A549 (cell line): ENCODE data around the gene LBHD1. TPM values are rescaled to one million over a fixed set of nuclear protein-coding genes. Genes with fewer than 3 reads are reported as not detected.

Source experiments
- ATAC-seq, 2 experiments: fragments of 200-7000 bp in 1 of 2; fragments of >200 bp in 1 of 2; cut with Nextera tagmentation in 1 of 2; cut with Tn5 transposase in 1 of 2; 3 replicates each; pipeline versions ENCODE4 v1.8.0 to v1.9.1; 2018 to 2020; ENCODE audit warnings: mild to moderate bottlenecking in 1 of 2, moderate library complexity in 1 of 2
- CTCF ChIA-PET: fragments of 300-600 bp; sonication (Branson Sonifier 250); formaldehyde crosslinking; extraction: SDS; loops from one replicate; lab custom pipeline; 2021; ENCODE audit warnings: antibody characterized with exemption, inconsistent platforms; lab: Yijun Ruan, JAX
- POLR2A ChIA-PET: fragments of 350-600 bp; formaldehyde crosslinking; extraction: SDS; loops from one replicate; lab custom pipeline; 2021; ENCODE audit warnings: antibody characterized with exemption, inconsistent platforms; lab: Yijun Ruan, JAX
- DNase-seq, 2 experiments: peaks; one replicate each; pipeline versions ENCODE4 v3.0.0 to v3.0.0-alpha.2; 2011 to 2016; ENCODE audit warnings: low read depth in 1 of 2, low spot score in 1 of 2
- FAIRE-seq: peaks from 2 replicates; lab custom pipeline; 2011; peaks lifted over from hg19 to GRCh38; lab: Jason Lieb, UNC
- H3K27ac ChIP-seq, 2 experiments: fragments of >200 bp; sonication (Bioruptor Twin); formaldehyde crosslinking; 3 replicates each; pipeline ENCODE4 v1.5.1; 2016 to 2017
- H3K4me1 ChIP-seq: fragments of >200 bp; sonication (Bioruptor Twin); formaldehyde crosslinking; 3 replicates; pipeline ENCODE4 v1.6.1; 2016
- H3K4me2 ChIP-seq: fragments of >200 bp; sonication (Bioruptor Twin); formaldehyde crosslinking; 3 replicates; pipeline ENCODE4 v1.6.1; 2016
- H3K4me3 ChIP-seq: fragments of >200 bp; sonication (Bioruptor Twin); formaldehyde crosslinking; 3 replicates; pipeline ENCODE4 v1.5.1; 2016
- H3K9me3 ChIP-seq: fragments of >200 bp; sonication (Bioruptor Twin); formaldehyde crosslinking; 3 replicates; pipeline ENCODE4 v1.6.1; 2016
- CBX8 ChIP-seq: fragments of 200-600 bp; sonication (generic); IDR thresholded peaks from 2 replicates; pipeline ENCODE4 v1.6.1; 2016
- CHD2 ChIP-seq: fragments of 150-350 bp; IDR thresholded peaks from 2 replicates; pipeline ENCODE4 v1.6.1; 2014; ENCODE audit warnings: low read length; ENCODE audit not compliant: partially characterized antibody
- CHD4 ChIP-seq: fragments of 200-600 bp; sonication (generic); IDR thresholded peaks from 2 replicates; pipeline ENCODE4 v1.6.1; 2016; ENCODE audit warnings: antibody characterized with exemption, mild to moderate bottlenecking, borderline replicate concordance
- EHMT2 ChIP-seq: fragments of 200-600 bp; sonication (generic); IDR thresholded peaks from 2 replicates; pipeline ENCODE4 v1.6.1; 2016; ENCODE audit warnings: antibody characterized with exemption, low read depth, mild to moderate bottlenecking, moderate library complexity
- EP300 ChIP-seq, 2 experiments: fragments of >200 bp; sonication (Bioruptor Twin); formaldehyde crosslinking; IDR thresholded peaks; 2 replicates in 1 of 2; 3 replicates in 1 of 2; pipeline ENCODE4 v1.6.1; 2016 to 2017
- HEYL ChIP-seq: fragments of 250-450 bp; sonication (Bioruptor Pico); IDR thresholded peaks from 2 replicates; pipeline ENCODE4 v1.8.0; 2021; ENCODE audit warnings: mild to moderate bottlenecking, moderate library complexity
- HOXB13 ChIP-seq: fragments of 250-450 bp; sonication (Bioruptor Pico); IDR thresholded peaks from 2 replicates; pipeline ENCODE4 v1.5.0; 2020; ENCODE audit warnings: low read depth, mild to moderate bottlenecking, moderate library complexity
- HOXB5 ChIP-seq: fragments of 250-450 bp; sonication (Bioruptor Pico); IDR thresholded peaks from 2 replicates; pipeline ENCODE4 v1.5.0; 2020; ENCODE audit warnings: mild to moderate bottlenecking, moderate library complexity
- JUNB ChIP-seq: fragments of >200 bp; sonication (Bioruptor Twin); formaldehyde crosslinking; IDR thresholded peaks from 2 replicates; pipeline ENCODE4 v1.6.1; 2016
- NFE2L2 ChIP-seq: fragments of 150-350 bp; conservative IDR thresholded peaks from 2 replicates; pipeline ENCODE4 v1.6.1; 2014; ENCODE audit warnings: low read length
- PHF8 ChIP-seq: fragments of 200-600 bp; sonication (generic); IDR thresholded peaks from 2 replicates; pipeline ENCODE4 v1.6.1; 2016; ENCODE audit warnings: low read depth, mild to moderate bottlenecking, antibody characterized with exemption, moderate library complexity, borderline replicate concordance
- POLR2AphosphoS2 ChIP-seq: conservative IDR thresholded peaks from 2 replicates; pipeline ENCODE4 v1.6.1; 2012; ENCODE audit warnings: low read length, improper control_type of control experiment, inconsistent platforms
- RAD21 ChIP-seq, 2 experiments: fragments of >200 bp in 1 of 2; sonication (Bioruptor Twin) in 1 of 2; formaldehyde crosslinking in 1 of 2; IDR thresholded peaks in 1 of 2; conservative IDR thresholded peaks in 1 of 2; 2 replicates in 1 of 2; 3 replicates in 1 of 2; pipeline ENCODE4 v1.6.1; 2012 to 2018; ENCODE audit warnings: inconsistent platforms in 1 of 2
- RARB ChIP-seq: fragments of 250-450 bp; sonication (Bioruptor Pico); IDR thresholded peaks from 2 replicates; pipeline ENCODE4 v1.8.0; 2021; ENCODE audit warnings: mild to moderate bottlenecking, moderate library complexity
- SMC3 ChIP-seq: fragments of >200 bp; sonication (Bioruptor Twin); formaldehyde crosslinking; IDR thresholded peaks from 3 replicates; pipeline ENCODE4 v1.6.1; 2018; ENCODE audit warnings: inconsistent platforms
- SREBF2 ChIP-seq: fragments of 450-650 bp; IDR thresholded peaks from 2 replicates; pipeline ENCODE4 v1.6.1; 2014; ENCODE audit warnings: mild to moderate bottlenecking, moderate library complexity
- TP53 ChIP-seq: fragments of 250-450 bp; sonication (Bioruptor Pico); IDR thresholded peaks from 2 replicates; pipeline ENCODE4 v1.5.0; 2021; ENCODE audit warnings: mild to moderate bottlenecking, moderate library complexity
- ZC3H11A ChIP-seq: fragments of 450-650 bp; IDR thresholded peaks from 2 replicates; pipeline ENCODE4 v1.6.1; 2014; ENCODE audit warnings: antibody characterized with exemption, mild to moderate bottlenecking
- ZSCAN20 ChIP-seq: fragments of 250-450 bp; sonication (Bioruptor Pico); IDR thresholded peaks from 2 replicates; pipeline ENCODE4 v1.8.0; 2022; ENCODE audit warnings: mild to moderate bottlenecking, moderate library complexity
- WGBS: methylation state at CpG from one replicate; pipeline ENCODE4 v1.1.6; 2017; ENCODE audit errors: missing lambda C conversion rate; 5-methylcytosine and 5-hydroxymethylcytosine counted together
- polyA plus RNA-seq, 4 experiments: library from polyadenylated mRNA; depleted of rRNA in 3 of 4; stranded (reverse); fragments of >200 nt; fragmentation: RNase III in 1 of 4; extraction: RNeasy Plus Mini Kit Qiagen cat#74134 plus additional on column Dnase treatment in 1 of 4; gene quantifications; 2 replicates in 3 of 4; 3 replicates in 1 of 4; pipeline ENCODE4 v1.2.3, GENCODE V29; 2011 to 2017
- TF ChIP-seq, protein P1 (sequence below): IDR thresholded peaks from 2 replicates; pipeline ENCODE4 v1.6.1; 2012
- TF ChIP-seq, protein P2 (sequence below): fragments of 250-450 bp; sonication (Bioruptor Pico); IDR thresholded peaks from 2 replicates; pipeline ENCODE4 v1.5.0; 2020; ENCODE audit warnings: low read depth, mild to moderate bottlenecking, moderate library complexity
- TF ChIP-seq, protein P3 (sequence below): fragments of >200 bp; sonication (Bioruptor Twin); formaldehyde crosslinking; IDR thresholded peaks from 3 replicates; pipeline ENCODE4 v1.5.1; 2016
- TF ChIP-seq, protein P4 (sequence below): fragments of 450-650 bp; IDR thresholded peaks from 2 replicates; pipeline ENCODE4 v1.6.1; 2014; ENCODE audit warnings: antibody characterized with exemption
- TF ChIP-seq, protein P5 (sequence below): fragments of 150-350 bp; IDR thresholded peaks from 2 replicates; pipeline ENCODE4 v1.6.1; 2014; ENCODE audit warnings: low read depth, mild to moderate bottlenecking, low read length

Gene LBHD1
- polyA plus RNA-seq, 2 of the 4 experiments (the other 2 are of a cell fraction), result 4.1 to 6.8 TPM

DNA sequence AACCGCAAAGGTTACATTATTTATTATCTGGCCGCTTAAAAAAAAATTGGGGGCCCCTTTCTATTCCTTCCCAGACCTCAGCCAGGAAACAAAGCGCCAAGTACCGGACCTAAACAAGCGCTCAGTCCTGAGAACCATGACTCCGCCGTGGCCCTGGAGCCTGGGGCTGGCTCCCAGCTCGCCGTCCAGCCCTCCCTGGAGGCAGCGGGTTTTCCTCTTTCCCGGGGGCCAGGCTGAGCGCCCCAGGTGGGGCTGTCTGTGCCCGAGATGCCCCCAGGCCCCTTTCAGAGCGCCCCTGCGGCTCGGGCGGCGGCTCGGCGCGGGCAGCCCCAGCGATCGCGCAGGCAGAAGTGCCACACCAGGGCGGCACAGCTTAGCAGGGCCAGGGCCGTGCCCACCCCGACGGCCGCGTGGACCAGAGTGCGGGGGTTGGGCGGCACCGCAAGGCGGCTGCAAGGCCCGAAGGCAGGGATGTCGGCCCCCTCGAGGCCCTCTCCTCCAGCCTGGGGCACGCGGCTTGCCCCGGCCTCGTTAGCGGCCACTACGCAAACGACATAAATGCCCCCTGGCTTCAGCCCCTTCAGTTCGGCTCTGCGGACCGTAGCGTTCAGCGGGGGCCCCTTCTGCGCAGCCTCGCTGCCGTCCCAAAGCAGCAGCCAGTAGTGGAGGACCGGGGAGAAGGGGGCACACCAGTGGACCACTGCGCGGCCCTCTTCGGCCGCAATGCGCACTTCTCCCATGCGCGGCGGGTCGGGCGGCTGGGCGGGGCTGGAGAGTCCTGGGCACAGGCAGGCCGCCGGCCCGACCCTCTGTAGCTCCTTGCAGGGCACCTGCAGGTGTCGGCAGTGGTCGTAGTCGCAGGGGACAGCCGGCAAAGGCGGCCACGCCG is 15.7 kb upstream of the LBHD1 start:
- TF ChIP-seq ZC3H11A, result no peak
- ChIA-PET POLR2A (interaction anchor here (0.8 kb wide), 1 partner anchor 23 kb away, joined by 3 read pairs; the partner anchor contains the start of genes C11orf98 and CSKMT), CTCF (interaction anchor here (1.4 to 9.8 kb wide), 6 partner anchors 6 to 293 kb away, joined by 4 to 126 read pairs (median 5); partner anchors contain the start of genes LBHD1, UBXN1 and UQCC3)
- no peak overlapping the region for H3K27ac ChIP-seq
- no peaks in the 10 kb centered on the region for H3K9me3 ChIP-seq
- WGBS, result 93% methylated on average over 56 of the region's 74 CpGs
- no peak for FAIRE-seq
- peaks cover 4% of the 10 kb centered on the region; the same call in 1 of the 3 replicates for H3K4me1 ChIP-seq
- H3K4me2 ChIP-seq, result no peak overlapping the region
- DNase-seq, result no peak
- H3K4me3 ChIP-seq, result no peak overlapping the region
- peak in 1 of 2 experiments; percentile 16; a peak in 3 of 6 replicates for ATAC-seq

DNA sequence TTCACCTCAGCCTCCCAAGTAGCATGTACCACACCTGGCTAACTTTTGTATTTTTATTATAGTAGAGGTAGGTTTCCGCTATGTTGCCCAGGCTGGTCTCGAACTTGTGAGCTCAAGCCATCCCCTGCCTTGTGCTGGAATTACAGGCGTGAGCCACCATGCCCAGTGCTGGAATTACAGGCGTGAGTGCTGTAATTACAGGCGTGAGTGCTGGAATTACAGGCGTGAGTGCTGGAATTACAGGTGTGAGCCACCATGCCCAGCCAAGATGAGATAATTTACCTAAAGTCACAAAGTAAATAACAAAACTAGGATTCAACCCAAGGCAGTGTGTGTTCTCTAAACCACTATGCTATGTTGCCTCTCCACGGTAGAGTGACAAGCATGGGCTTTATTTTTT is 10.5 kb upstream of the LBHD1 start:
- no peak for DNase-seq
- 76% methylated on average over 7 of the region's 7 CpGs for WGBS
- Histone ChIP-seq H3K4me2 (no peak overlapping the region), H3K4me1 (peaks cover 17% of the 10 kb centered on the region; the same call in 2 of the 3 replicates), H3K27ac (no peak overlapping the region), H3K4me3 (no peak overlapping the region), H3K9me3 (no peaks in the 10 kb centered on the region)
- CTCF ChIA-PET, result interaction anchor here (7.2 kb wide), 1 partner anchor 10 kb away, joined by 126 read pairs; the partner anchor contains the start of gene LRRN4CL
- POLR2A ChIA-PET, result no interaction called here
- no peak for ATAC-seq
- FAIRE-seq, result no peak
- TF ChIP-seq SREBF2, result no peak
- TF ChIP-seq RARB (CRISPR knock-in tag), result no peak
- no peak for TF ChIP-seq POLR2AphosphoS2
- TF ChIP-seq, protein P1, sequence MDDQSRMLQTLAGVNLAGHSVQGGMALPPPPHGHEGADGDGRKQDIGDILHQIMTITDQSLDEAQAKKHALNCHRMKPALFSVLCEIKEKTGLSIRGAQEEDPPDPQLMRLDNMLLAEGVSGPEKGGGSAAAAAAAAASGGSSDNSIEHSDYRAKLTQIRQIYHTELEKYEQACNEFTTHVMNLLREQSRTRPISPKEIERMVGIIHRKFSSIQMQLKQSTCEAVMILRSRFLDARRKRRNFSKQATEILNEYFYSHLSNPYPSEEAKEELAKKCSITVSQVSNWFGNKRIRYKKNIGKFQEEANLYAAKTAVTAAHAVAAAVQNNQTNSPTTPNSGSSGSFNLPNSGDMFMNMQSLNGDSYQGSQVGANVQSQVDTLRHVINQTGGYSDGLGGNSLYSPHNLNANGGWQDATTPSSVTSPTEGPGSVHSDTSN, result no peak
- no peak for TF ChIP-seq HOXB5 (CRISPR knock-in tag)
- no peak for TF ChIP-seq HEYL (CRISPR knock-in tag)
- no peak for TF ChIP-seq CBX8
- no peak for TF ChIP-seq EP300 (IDR thresholded peaks at IDR 0.05)
- TF ChIP-seq EHMT2, result no peak
- TF ChIP-seq CHD2, result no peak

DNA sequence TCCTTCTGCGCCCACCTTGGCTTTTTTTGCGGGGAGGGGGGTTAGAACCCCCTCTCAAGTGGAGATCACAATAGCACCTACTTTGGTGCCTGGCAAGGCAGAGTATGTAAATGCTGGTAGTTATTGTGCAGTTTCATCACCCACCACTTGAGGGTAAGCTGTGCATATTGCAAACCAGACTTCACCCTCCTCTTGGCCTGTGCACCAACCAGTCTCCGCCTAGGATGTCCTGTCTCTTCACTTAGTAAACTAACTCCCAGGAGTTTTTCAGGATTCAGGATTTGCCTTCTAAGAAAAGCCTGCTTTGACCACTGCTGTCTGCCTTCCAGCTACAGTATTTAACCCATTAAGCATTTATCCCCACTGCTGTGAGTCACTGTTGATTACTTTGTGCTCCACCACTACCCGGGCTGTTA is 8.8 kb upstream of the LBHD1 start:
- Histone ChIP-seq H3K27ac (peak overlapping the region; percentile 50 to 92), H3K4me1 (peaks cover 24% of the 10 kb centered on the region), H3K9me3 (no peaks in the 10 kb centered on the region), H3K4me2 (peak overlapping the region; percentile 24), H3K4me3 (no peak overlapping the region)
- DNase-seq (peak; percentile 80 to 88), FAIRE-seq (peak; percentile 43), ATAC-seq (peak; percentile 92 to 95)
- WGBS, result 14% methylated on average over 4 of the region's 4 CpGs
- CTCF ChIA-PET, result interaction anchor here (0.7 to 7.2 kb wide), 24 partner anchors 11 to 286 kb away, joined by 3 to 126 read pairs (median 5); partner anchors contain the start of genes BSCL2, C11orf98, CSKMT and GNG3
- POLR2A ChIA-PET, result interaction anchor here (0.6 to 2.7 kb wide), 10 partner anchors 9 to 182 kb away, joined by 3 to 34 read pairs (median 6); partner anchors contain the start of genes C11orf98, CSKMT, HNRNPUL2 and INTS5
- TF ChIP-seq SMC3 (peak; percentile 42; the same call in 2 of the 3 replicates), ZSCAN20 (no peak), HOXB13 (CRISPR knock-in tag) (no peak), PHF8 (no peak), CHD4 (no peak), NFE2L2 (no peak), JUNB (no peak), RAD21 (conservative IDR thresholded peaks at IDR 0.05 in 1 of 2, IDR thresholded peaks at IDR 0.05 in 1 of 2) (peak; percentile 64 to 72), SREBF2 (no peak), TP53 (CRISPR knock-in tag) (no peak)
- TF ChIP-seq, protein P1, result no peak
- TF ChIP-seq, protein P2, sequence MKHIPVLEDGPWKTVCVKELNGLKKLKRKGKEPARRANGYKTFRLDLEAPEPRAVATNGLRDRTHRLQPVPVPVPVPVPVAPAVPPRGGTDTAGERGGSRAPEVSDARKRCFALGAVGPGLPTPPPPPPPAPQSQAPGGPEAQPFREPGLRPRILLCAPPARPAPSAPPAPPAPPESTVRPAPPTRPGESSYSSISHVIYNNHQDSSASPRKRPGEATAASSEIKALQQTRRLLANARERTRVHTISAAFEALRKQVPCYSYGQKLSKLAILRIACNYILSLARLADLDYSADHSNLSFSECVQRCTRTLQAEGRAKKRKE (CRISPR knock-in tag), result no peak
- TF ChIP-seq, protein P3, sequence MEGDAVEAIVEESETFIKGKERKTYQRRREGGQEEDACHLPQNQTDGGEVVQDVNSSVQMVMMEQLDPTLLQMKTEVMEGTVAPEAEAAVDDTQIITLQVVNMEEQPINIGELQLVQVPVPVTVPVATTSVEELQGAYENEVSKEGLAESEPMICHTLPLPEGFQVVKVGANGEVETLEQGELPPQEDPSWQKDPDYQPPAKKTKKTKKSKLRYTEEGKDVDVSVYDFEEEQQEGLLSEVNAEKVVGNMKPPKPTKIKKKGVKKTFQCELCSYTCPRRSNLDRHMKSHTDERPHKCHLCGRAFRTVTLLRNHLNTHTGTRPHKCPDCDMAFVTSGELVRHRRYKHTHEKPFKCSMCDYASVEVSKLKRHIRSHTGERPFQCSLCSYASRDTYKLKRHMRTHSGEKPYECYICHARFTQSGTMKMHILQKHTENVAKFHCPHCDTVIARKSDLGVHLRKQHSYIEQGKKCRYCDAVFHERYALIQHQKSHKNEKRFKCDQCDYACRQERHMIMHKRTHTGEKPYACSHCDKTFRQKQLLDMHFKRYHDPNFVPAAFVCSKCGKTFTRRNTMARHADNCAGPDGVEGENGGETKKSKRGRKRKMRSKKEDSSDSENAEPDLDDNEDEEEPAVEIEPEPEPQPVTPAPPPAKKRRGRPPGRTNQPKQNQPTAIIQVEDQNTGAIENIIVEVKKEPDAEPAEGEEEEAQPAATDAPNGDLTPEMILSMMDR, result peak; percentile 61
- TF ChIP-seq, protein P4, sequence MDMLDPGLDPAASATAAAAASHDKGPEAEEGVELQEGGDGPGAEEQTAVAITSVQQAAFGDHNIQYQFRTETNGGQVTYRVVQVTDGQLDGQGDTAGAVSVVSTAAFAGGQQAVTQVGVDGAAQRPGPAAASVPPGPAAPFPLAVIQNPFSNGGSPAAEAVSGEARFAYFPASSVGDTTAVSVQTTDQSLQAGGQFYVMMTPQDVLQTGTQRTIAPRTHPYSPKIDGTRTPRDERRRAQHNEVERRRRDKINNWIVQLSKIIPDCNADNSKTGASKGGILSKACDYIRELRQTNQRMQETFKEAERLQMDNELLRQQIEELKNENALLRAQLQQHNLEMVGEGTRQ, result no peak
- TF ChIP-seq, protein P5, sequence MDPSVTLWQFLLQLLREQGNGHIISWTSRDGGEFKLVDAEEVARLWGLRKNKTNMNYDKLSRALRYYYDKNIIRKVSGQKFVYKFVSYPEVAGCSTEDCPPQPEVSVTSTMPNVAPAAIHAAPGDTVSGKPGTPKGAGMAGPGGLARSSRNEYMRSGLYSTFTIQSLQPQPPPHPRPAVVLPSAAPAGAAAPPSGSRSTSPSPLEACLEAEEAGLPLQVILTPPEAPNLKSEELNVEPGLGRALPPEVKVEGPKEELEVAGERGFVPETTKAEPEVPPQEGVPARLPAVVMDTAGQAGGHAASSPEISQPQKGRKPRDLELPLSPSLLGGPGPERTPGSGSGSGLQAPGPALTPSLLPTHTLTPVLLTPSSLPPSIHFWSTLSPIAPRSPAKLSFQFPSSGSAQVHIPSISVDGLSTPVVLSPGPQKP, result no peak
